WTC11 (cell line): ENCODE data around the gene ZNF416. TPM values are rescaled to one million over a fixed set of nuclear protein-coding genes. Genes with fewer than 3 reads are reported as not detected.

Experiments
- ATAC-seq: fragments of 200-7000 bp; cut with Tn5 transposase; 2 replicates; pipeline ENCODE4 v1.10.0; 2021; ENCODE audit warnings: mild to moderate bottlenecking, moderate library complexity
- CTCF ChIA-PET: fragments of 300-600 bp; sonication (Branson Sonifier 250); formaldehyde crosslinking; loops from one replicate; lab custom pipeline; 2021; ENCODE audit warnings: antibody characterized with exemption; lab: Charles Lee
- POLR2A ChIA-PET: fragments of 350-600 bp; sonication (Branson Sonifier 250); formaldehyde crosslinking; loops from one replicate; lab custom pipeline; 2021; ENCODE audit warnings: antibody characterized with exemption; lab: Charles Lee
- DNase-seq: peaks from one replicate; pipeline ENCODE4 v3.0.0; 2021; ENCODE audit warnings: low spot score
- H3K27ac Mint-ChIP-seq: 2 replicates; pipeline ENCODE4 v1.8.0; 2021; ENCODE audit warnings: mixed read lengths
- H3K27me3 Mint-ChIP-seq: 2 replicates; pipeline ENCODE4 v1.8.0; 2021; ENCODE audit warnings: low read depth, mild to moderate bottlenecking, moderate library complexity, mixed read lengths
- H3K36me3 Mint-ChIP-seq: 2 replicates; pipeline ENCODE4 v1.8.0; 2021; ENCODE audit warnings: mixed read lengths
- H3K4me1 Mint-ChIP-seq: 2 replicates; pipeline ENCODE4 v1.8.0; 2022; ENCODE audit warnings: mixed read lengths
- H3K4me3 Mint-ChIP-seq: 2 replicates; pipeline ENCODE4 v1.8.0; 2021; ENCODE audit warnings: mild to moderate bottlenecking, moderate library complexity, mixed read lengths
- H3K9me3 Mint-ChIP-seq: 2 replicates; pipeline ENCODE4 v1.8.0; 2021; ENCODE audit warnings: mixed read lengths
- GABPB1 ChIP-seq: sonication (generic); formaldehyde crosslinking; IDR thresholded peaks from 2 replicates; pipeline ENCODE4 v1.8.1; 2023; ENCODE audit warnings: mild to moderate bottlenecking, missing genetic modification reagents
- GRHL2 ChIP-seq: fragments of 250-450 bp; sonication (Bioruptor Pico); IDR thresholded peaks from 2 replicates; pipeline ENCODE4 v1.8.0; 2022; ENCODE audit warnings: mild to moderate bottlenecking, moderate library complexity; ENCODE audit not compliant: insufficient replicate concordance, severe bottlenecking
- MXD4 ChIP-seq: fragments of 250-450 bp; sonication (Bioruptor Pico); IDR thresholded peaks from 2 replicates; pipeline ENCODE4 v1.8.0; 2021; ENCODE audit warnings: mild to moderate bottlenecking, moderate library complexity, borderline replicate concordance
- SMAD4 ChIP-seq: sonication (generic); formaldehyde crosslinking; IDR thresholded peaks from 2 replicates; pipeline ENCODE4 v1.8.0; 2022; ENCODE audit warnings: mild to moderate bottlenecking, missing genetic modification reagents
- SOX15 ChIP-seq: fragments of 250-450 bp; sonication (Bioruptor Pico); IDR thresholded peaks from 2 replicates; pipeline ENCODE4 v1.9.0; 2021; ENCODE audit warnings: mild to moderate bottlenecking
- SP1 ChIP-seq: sonication (generic); formaldehyde crosslinking; conservative IDR thresholded peaks from 2 replicates; pipeline ENCODE4 v1.8.1; 2022; ENCODE audit warnings: missing genetic modification reagents
- TEAD1 ChIP-seq: sonication (generic); formaldehyde crosslinking; IDR thresholded peaks from 2 replicates; pipeline ENCODE4 v1.8.0; 2022; ENCODE audit warnings: mild to moderate bottlenecking, missing genetic modification reagents
- ZNF671 ChIP-seq: fragments of 250-450 bp; sonication (Bioruptor Pico); IDR thresholded peaks from 2 replicates; pipeline ENCODE4 v1.8.0; 2021; ENCODE audit warnings: mild to moderate bottlenecking
- total RNA-seq: library from RNA; stranded (reverse); gene quantifications from 3 replicates; pipeline ENCODE4 v1.2.3, GENCODE V29; 2021
- TF ChIP-seq, protein P1 (sequence below): sonication (generic); formaldehyde crosslinking; IDR thresholded peaks from 2 replicates; pipeline ENCODE4 v1.8.1; 2022; ENCODE audit warnings: missing genetic modification reagents, borderline replicate concordance
- TF ChIP-seq, protein P2 (sequence below): sonication (generic); formaldehyde crosslinking; IDR thresholded peaks from 2 replicates; pipeline ENCODE4 v1.8.0; 2022; ENCODE audit warnings: mild to moderate bottlenecking, missing genetic modification reagents
- TF ChIP-seq, protein P3 (sequence below): sonication (generic); formaldehyde crosslinking; IDR thresholded peaks from 2 replicates; pipeline ENCODE4 v1.8.0; 2022; ENCODE audit warnings: mild to moderate bottlenecking, missing genetic modification reagents
- TF ChIP-seq, protein P4 (sequence below): fragments of 250-450 bp; sonication (Bioruptor Pico); conservative IDR thresholded peaks from 2 replicates; pipeline ENCODE4 v1.9.0; 2021; ENCODE audit warnings: mild to moderate bottlenecking
- TF ChIP-seq, protein P5 (sequence below): fragments of 250-450 bp; sonication (Bioruptor Pico); IDR thresholded peaks from 2 replicates; pipeline ENCODE4 v1.9.0; 2021; ENCODE audit warnings: mild to moderate bottlenecking
- TF ChIP-seq, protein P6 (sequence below): sonication (generic); formaldehyde crosslinking; IDR thresholded peaks from 2 replicates; pipeline ENCODE4 v1.8.0; 2023; ENCODE audit warnings: mild to moderate bottlenecking, missing genetic modification reagents
- TF ChIP-seq, protein P7 (sequence below): fragments of 250-450 bp; sonication (Bioruptor Pico); IDR thresholded peaks from 2 replicates; pipeline ENCODE4 v1.8.0; 2021; ENCODE audit warnings: mild to moderate bottlenecking
- TF ChIP-seq, protein P8 (sequence below): sonication (generic); formaldehyde crosslinking; IDR thresholded peaks from 2 replicates; pipeline ENCODE4 v1.8.1; 2023; ENCODE audit warnings: mild to moderate bottlenecking, missing genetic modification reagents

Gene ZNF416
- total RNA-seq, 1 experiment from 2014 or later, result 10.0 TPM

DNA sequence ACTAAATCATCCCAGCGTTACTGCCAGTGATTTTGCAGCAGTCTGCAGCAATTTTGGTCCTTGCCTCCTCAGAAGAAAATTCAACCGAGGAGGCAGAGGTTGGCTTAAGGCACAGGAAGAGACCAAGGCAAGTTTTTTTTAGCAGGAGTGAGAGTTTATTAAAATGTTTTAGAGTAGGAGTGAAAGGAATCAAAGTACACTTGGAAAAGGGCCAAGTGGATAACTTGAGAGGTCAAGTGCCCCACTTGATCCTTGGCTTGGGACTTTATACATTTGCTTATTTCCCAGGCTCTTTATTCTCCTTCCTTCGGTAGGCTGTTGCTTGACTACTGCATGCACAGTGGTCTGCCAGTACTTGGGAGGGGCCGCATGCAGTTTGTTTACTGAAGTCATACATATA, 32.4 kb upstream of the ZNF416 start:
- CTCF ChIA-PET, result no interaction called here
- Mint-ChIP-seq H3K4me3 (no peak overlapping the region), H3K27ac (no peak overlapping the region)

DNA sequence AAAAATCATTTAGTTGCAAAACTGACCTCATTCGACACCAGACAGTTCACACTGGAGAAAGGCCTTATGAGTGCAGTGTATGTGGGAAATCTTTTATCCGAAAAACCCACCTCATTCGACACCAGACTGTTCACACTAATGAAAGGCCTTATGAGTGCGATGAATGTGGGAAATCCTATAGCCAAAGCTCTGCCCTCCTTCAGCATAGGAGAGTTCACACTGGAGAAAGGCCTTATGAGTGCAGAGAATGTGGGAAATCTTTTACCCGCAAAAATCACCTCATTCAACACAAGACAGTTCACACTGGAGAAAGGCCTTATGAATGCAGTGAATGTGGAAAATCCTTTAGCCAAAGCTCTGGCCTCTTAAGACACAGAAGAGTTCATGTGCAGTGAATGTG, 28.2 kb upstream of the ZNF416 start:
- no peak for TF ChIP-seq MXD4 (CRISPR knock-in tag)
- TF ChIP-seq TEAD1 (CRISPR knock-in tag), result no peak
- TF ChIP-seq, protein P1, sequence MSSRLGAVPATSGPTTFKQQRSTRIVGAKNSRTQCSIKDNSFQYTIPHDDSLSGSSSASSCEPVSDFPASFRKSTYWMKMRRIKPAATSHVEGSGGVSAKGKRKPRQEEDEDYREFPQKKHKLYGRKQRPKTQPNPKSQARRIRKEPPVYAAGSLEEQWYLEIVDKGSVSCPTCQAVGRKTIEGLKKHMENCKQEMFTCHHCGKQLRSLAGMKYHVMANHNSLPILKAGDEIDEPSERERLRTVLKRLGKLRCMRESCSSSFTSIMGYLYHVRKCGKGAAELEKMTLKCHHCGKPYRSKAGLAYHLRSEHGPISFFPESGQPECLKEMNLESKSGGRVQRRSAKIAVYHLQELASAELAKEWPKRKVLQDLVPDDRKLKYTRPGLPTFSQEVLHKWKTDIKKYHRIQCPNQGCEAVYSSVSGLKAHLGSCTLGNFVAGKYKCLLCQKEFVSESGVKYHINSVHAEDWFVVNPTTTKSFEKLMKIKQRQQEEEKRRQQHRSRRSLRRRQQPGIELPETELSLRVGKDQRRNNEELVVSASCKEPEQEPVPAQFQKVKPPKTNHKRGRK (CRISPR knock-in tag), result no peak
- H3K27ac Mint-ChIP-seq, result no peak overlapping the region
- peaks cover 13% of the 10 kb centered on the region for H3K9me3 Mint-ChIP-seq
- H3K4me1 Mint-ChIP-seq, result no peaks in the 10 kb centered on the region
- peaks cover 38% of the 10 kb centered on the region for H3K36me3 Mint-ChIP-seq
- no peak overlapping the region for H3K4me3 Mint-ChIP-seq
- ChIA-PET CTCF (no interaction called here), POLR2A (interaction anchor here (0.6 kb wide), 1 partner anchor 144 kb away, joined by 3 read pairs; no protein-coding TSS in a partner anchor)
- DNase-seq, result no peak
- no peak for ATAC-seq
- H3K27me3 Mint-ChIP-seq, result no peaks in the 10 kb centered on the region; the same call in 1 of the 2 replicates

More for the DNA sequence above, 32.4 kb upstream of the ZNF416 start:
- peaks cover 8% of the 10 kb centered on the region for H3K27me3 Mint-ChIP-seq
- POLR2A ChIA-PET, result no interaction called here
- peaks cover 14% of the 10 kb centered on the region for H3K4me1 Mint-ChIP-seq
- H3K36me3 Mint-ChIP-seq, result peaks cover 33% of the 10 kb centered on the region
- ATAC-seq, result no peak
- TF ChIP-seq ZNF671, result no peak
- TF ChIP-seq SOX15 (CRISPR knock-in tag), result no peak
- TF ChIP-seq, protein P2, sequence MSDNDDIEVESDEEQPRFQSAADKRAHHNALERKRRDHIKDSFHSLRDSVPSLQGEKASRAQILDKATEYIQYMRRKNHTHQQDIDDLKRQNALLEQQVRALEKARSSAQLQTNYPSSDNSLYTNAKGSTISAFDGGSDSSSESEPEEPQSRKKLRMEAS (CRISPR knock-in tag), result no peak
- TF ChIP-seq, protein P3, sequence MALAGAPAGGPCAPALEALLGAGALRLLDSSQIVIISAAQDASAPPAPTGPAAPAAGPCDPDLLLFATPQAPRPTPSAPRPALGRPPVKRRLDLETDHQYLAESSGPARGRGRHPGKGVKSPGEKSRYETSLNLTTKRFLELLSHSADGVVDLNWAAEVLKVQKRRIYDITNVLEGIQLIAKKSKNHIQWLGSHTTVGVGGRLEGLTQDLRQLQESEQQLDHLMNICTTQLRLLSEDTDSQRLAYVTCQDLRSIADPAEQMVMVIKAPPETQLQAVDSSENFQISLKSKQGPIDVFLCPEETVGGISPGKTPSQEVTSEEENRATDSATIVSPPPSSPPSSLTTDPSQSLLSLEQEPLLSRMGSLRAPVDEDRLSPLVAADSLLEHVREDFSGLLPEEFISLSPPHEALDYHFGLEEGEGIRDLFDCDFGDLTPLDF (CRISPR knock-in tag), result no peak
- no peak for TF ChIP-seq GABPB1 (CRISPR knock-in tag)
- TF ChIP-seq, protein P4, sequence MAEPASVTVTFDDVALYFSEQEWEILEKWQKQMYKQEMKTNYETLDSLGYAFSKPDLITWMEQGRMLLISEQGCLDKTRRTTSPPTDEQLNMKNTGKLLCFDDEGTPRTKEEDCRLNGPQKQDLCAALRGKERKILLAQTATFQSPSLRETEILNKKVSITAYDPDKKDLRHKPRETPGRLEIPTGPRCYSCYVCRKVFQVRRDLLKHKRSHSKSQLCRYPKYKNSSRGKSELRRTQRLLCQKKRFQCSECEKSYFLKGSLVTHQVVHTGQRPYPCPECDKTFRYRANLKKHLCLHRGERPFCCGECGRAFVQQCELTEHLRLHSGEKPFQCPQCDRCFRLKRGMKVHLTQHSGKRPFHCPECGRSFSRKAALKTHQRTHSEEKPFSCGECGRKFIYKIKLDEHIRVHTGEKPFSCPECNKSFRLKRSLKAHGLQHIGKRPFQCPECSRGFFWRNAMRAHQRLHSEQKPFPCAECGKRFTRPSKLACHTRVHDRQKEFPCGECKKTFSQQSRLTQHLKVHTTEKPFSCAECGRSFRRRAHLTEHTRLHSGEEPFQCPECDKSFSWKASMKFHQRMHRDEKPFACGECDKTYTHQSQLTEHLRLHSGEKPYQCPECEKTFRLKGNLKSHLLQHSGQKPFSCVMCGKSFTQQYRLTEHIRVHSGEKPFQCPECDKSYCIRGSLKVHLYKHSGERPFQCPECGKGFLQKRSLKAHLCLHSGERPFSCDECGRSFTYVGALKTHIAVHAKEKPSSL (CRISPR knock-in tag), result no peak
- TF ChIP-seq, protein P5, sequence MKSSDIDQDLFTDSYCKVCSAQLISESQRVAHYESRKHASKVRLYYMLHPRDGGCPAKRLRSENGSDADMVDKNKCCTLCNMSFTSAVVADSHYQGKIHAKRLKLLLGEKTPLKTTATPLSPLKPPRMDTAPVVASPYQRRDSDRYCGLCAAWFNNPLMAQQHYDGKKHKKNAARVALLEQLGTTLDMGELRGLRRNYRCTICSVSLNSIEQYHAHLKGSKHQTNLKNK (CRISPR knock-in tag), result no peak
- no peak for TF ChIP-seq SMAD4
- TF ChIP-seq GRHL2, result no peak
- no peak for TF ChIP-seq SP1 (CRISPR knock-in tag)
- TF ChIP-seq, protein P6, sequence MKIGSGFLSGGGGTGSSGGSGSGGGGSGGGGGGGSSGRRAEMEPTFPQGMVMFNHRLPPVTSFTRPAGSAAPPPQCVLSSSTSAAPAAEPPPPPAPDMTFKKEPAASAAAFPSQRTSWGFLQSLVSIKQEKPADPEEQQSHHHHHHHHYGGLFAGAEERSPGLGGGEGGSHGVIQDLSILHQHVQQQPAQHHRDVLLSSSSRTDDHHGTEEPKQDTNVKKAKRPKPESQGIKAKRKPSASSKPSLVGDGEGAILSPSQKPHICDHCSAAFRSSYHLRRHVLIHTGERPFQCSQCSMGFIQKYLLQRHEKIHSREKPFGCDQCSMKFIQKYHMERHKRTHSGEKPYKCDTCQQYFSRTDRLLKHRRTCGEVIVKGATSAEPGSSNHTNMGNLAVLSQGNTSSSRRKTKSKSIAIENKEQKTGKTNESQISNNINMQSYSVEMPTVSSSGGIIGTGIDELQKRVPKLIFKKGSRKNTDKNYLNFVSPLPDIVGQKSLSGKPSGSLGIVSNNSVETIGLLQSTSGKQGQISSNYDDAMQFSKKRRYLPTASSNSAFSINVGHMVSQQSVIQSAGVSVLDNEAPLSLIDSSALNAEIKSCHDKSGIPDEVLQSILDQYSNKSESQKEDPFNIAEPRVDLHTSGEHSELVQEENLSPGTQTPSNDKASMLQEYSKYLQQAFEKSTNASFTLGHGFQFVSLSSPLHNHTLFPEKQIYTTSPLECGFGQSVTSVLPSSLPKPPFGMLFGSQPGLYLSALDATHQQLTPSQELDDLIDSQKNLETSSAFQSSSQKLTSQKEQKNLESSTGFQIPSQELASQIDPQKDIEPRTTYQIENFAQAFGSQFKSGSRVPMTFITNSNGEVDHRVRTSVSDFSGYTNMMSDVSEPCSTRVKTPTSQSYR (CRISPR knock-in tag), result no peak
- TF ChIP-seq, protein P7, sequence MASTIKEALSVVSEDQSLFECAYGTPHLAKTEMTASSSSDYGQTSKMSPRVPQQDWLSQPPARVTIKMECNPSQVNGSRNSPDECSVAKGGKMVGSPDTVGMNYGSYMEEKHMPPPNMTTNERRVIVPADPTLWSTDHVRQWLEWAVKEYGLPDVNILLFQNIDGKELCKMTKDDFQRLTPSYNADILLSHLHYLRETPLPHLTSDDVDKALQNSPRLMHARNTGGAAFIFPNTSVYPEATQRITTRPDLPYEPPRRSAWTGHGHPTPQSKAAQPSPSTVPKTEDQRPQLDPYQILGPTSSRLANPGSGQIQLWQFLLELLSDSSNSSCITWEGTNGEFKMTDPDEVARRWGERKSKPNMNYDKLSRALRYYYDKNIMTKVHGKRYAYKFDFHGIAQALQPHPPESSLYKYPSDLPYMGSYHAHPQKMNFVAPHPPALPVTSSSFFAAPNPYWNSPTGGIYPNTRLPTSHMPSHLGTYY, result no peak
- TF ChIP-seq, protein P8, sequence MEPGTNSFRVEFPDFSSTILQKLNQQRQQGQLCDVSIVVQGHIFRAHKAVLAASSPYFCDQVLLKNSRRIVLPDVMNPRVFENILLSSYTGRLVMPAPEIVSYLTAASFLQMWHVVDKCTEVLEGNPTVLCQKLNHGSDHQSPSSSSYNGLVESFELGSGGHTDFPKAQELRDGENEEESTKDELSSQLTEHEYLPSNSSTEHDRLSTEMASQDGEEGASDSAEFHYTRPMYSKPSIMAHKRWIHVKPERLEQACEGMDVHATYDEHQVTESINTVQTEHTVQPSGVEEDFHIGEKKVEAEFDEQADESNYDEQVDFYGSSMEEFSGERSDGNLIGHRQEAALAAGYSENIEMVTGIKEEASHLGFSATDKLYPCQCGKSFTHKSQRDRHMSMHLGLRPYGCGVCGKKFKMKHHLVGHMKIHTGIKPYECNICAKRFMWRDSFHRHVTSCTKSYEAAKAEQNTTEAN (CRISPR knock-in tag), result no peak
- DNase-seq, result no peak
- peaks cover 28% of the 10 kb centered on the region for H3K9me3 Mint-ChIP-seq
